HEK293 (cell line): ENCODE measurements around the gene TAGLN2.

Experiments used
- CTCF ChIP-seq: fragments of 450-650 bp; formaldehyde crosslinking; IDR thresholded peaks from 2 replicates; pipeline ENCODE4 v1.5.1; 2016; ENCODE audit warnings: missing biosample characterization, missing genetic modification characterization
- KLF7 ChIP-seq: fragments of 450-650 bp; formaldehyde crosslinking; IDR thresholded peaks from 2 replicates; pipeline ENCODE4 v1.5.1; 2016; ENCODE audit warnings: missing biosample characterization, missing genetic modification characterization, borderline replicate concordance
- PBX3 ChIP-seq: sonication (generic); formaldehyde crosslinking; IDR thresholded peaks from 2 replicates; pipeline ENCODE4 v1.8.1; 2022; ENCODE audit warnings: mild to moderate bottlenecking, moderate library complexity, missing genetic modification reagents
- REST ChIP-seq: fragments of 450-650 bp; formaldehyde crosslinking; IDR thresholded peaks from 2 replicates; pipeline ENCODE4 v1.5.1; 2016; ENCODE audit warnings: missing biosample characterization, missing genetic modification characterization
- SETDB1 ChIP-seq: IDR thresholded peaks from one replicate; pipeline ENCODE4 v1.6.1; 2017; ENCODE audit warnings: mild to moderate bottlenecking, low read length, moderate library complexity, mixed read lengths; ENCODE audit not compliant: insufficient read length
- WT1 ChIP-seq: fragments of 450-650 bp; formaldehyde crosslinking; IDR thresholded peaks from 2 replicates; pipeline ENCODE4 v1.5.1; 2016; ENCODE audit warnings: missing biosample characterization, missing genetic modification characterization
- YY1 ChIP-seq: fragments of 450-650 bp; formaldehyde crosslinking; IDR thresholded peaks from 2 replicates; pipeline ENCODE4 v1.5.1; 2018; ENCODE audit warnings: missing biosample characterization, missing genetic modification characterization
- ZNF140 ChIP-seq: fragments of 450-650 bp; formaldehyde crosslinking; IDR thresholded peaks from 2 replicates; pipeline ENCODE4 v1.5.1; 2016; ENCODE audit warnings: missing biosample characterization, missing genetic modification characterization
- ZNF302 ChIP-seq: fragments of 450-650 bp; formaldehyde crosslinking; IDR thresholded peaks from 2 replicates; pipeline ENCODE4 v1.5.1; 2016; ENCODE audit warnings: missing biosample characterization, missing genetic modification characterization, low read depth
- ZNF416 ChIP-seq: fragments of 450-650 bp; formaldehyde crosslinking; IDR thresholded peaks from 2 replicates; pipeline ENCODE4 v1.5.1; 2016; ENCODE audit warnings: missing biosample characterization, missing genetic modification characterization
- ZNF423 ChIP-seq: fragments of 450-650 bp; formaldehyde crosslinking; IDR thresholded peaks from 2 replicates; pipeline ENCODE4 v1.5.1; 2016; ENCODE audit warnings: missing biosample characterization, missing genetic modification characterization
- ZNF660 ChIP-seq: fragments of 450-650 bp; IDR thresholded peaks from 2 replicates; pipeline ENCODE4 v1.5.1; 2018; ENCODE audit warnings: missing biosample characterization, mild to moderate bottlenecking, missing genetic modification characterization

GRCh38 chr1:159902541-159902940, 22.8 kb downstream of the TAGLN2 start:
- no peak for TF ChIP-seq CTCF (tag by site-specific recombination)
- TF ChIP-seq REST (tag by site-specific recombination) = no peak
- TF ChIP-seq ZNF140 (tag by site-specific recombination) = no peak
- TF ChIP-seq KLF7 = no peak
- TF ChIP-seq ZNF423 (tag by site-specific recombination) = no peak
- no peak for TF ChIP-seq ZNF660 (tag by site-specific recombination)
- no peak for TF ChIP-seq YY1 (tag by site-specific recombination)
- TF ChIP-seq ZNF302 (tag by site-specific recombination) = no peak
- no peak for TF ChIP-seq PBX3
- no peak for TF ChIP-seq ZNF416 (tag by site-specific recombination)
- TF ChIP-seq SETDB1 = no peak
- TF ChIP-seq WT1 = no peak
